Naive thymus-derived CD4-positive, alpha-beta T cell (primary cell): ENCODE results near the gene PCSK2. TPM values are rescaled to one million over a fixed set of nuclear protein-coding genes. Genes with fewer than 3 reads are reported as not detected.

Source experiments
- ATAC-seq: fragments of 150-1000 bp; cut with Tn5 transposase; 2 replicates; pipeline ENCODE4 v1.10.0; 2021; ENCODE audit warnings: mild to moderate bottlenecking, moderate library complexity
- CTCF ChIA-PET: fragments of 350-600 bp; sonication (Branson Sonifier 250); formaldehyde crosslinking; loops from one replicate; lab custom pipeline; 2021; ENCODE audit warnings: antibody characterized with exemption; lab: Charles Lee
- POLR2A ChIA-PET: fragments of 350-600 bp; sonication (Branson Sonifier 250); formaldehyde crosslinking; loops from one replicate; lab custom pipeline; 2021; ENCODE audit warnings: antibody characterized with exemption, inconsistent platforms; lab: Charles Lee
- DNase-seq, 9 donors: peaks; one replicate each; pipeline versions ENCODE4 v3.0.0 to v3.0.0-alpha.2; 2020 to 2022; ENCODE audit warnings: mixed read lengths in 1 of 9
- H3K27ac ChIP-seq: one replicate; pipeline ENCODE4 v1.7.0; 2013; ENCODE audit warnings: mild to moderate bottlenecking, low read depth, low read length, moderate library complexity
- H3K27me3 ChIP-seq, 2 donors: one replicate each; pipeline ENCODE4 v1.7.0; 2013; ENCODE audit warnings: low read length in 2 of 2, mild to moderate bottlenecking in 2 of 2, moderate library complexity in 2 of 2; ENCODE audit not compliant: control insufficient read depth in 2 of 2, insufficient read depth in 2 of 2
- H3K36me3 ChIP-seq, 3 experiments: 1 replicate in 2 of 3; 2 replicates in 1 of 3; pipeline ENCODE4 v1.7.0; 2013; ENCODE audit warnings: low read length in 3 of 3, mild to moderate bottlenecking in 3 of 3, moderate library complexity in 1 of 3; ENCODE audit not compliant: insufficient read depth in 3 of 3, control insufficient read depth in 2 of 3
- H3K4me1 ChIP-seq, 2 donors: one replicate each; pipeline ENCODE4 v1.7.0; 2013; ENCODE audit warnings: low read length in 2 of 2, mild to moderate bottlenecking in 2 of 2, moderate library complexity in 1 of 2; ENCODE audit not compliant: control insufficient read depth in 2 of 2, insufficient read depth in 2 of 2
- H3K4me3 ChIP-seq: 2 replicates; pipeline ENCODE4 v1.7.0; 2013; ENCODE audit warnings: mild to moderate bottlenecking, low read length
- H3K9me3 ChIP-seq, 3 experiments: 1 replicate in 2 of 3; 2 replicates in 1 of 3; pipeline ENCODE4 v1.7.0; 2013; ENCODE audit warnings: low read length in 3 of 3; ENCODE audit not compliant: control insufficient read depth in 2 of 3
- H3K27ac Mint-ChIP-seq, 9 donors: one replicate each; pipeline ENCODE4 v1.8.0; 2020 to 2022; ENCODE audit warnings: mixed read lengths in 9 of 9, mild to moderate bottlenecking in 8 of 9, moderate library complexity in 5 of 9, inconsistent platforms in 2 of 9
- H3K27me3 Mint-ChIP-seq, 5 donors: one replicate each; pipeline ENCODE4 v1.8.0; 2021 to 2022; ENCODE audit warnings: mixed read lengths in 5 of 5, mild to moderate bottlenecking in 1 of 5
- H3K36me3 Mint-ChIP-seq, 5 donors: one replicate each; pipeline ENCODE4 v1.8.0; 2020 to 2022; ENCODE audit warnings: mixed read lengths in 5 of 5, mild to moderate bottlenecking in 3 of 5, inconsistent platforms in 1 of 5
- H3K4me1 Mint-ChIP-seq, 7 donors: one replicate each; pipeline ENCODE4 v1.8.0; 2020 to 2022; ENCODE audit warnings: mixed read lengths in 7 of 7, mild to moderate bottlenecking in 3 of 7, inconsistent platforms in 1 of 7
- H3K4me3 Mint-ChIP-seq, 10 donors: one replicate each; pipeline ENCODE4 v1.8.0; 2020 to 2022; ENCODE audit warnings: mild to moderate bottlenecking in 10 of 10, mixed read lengths in 10 of 10, moderate library complexity in 6 of 10, inconsistent platforms in 2 of 10
- H3K9me3 Mint-ChIP-seq, 11 donors: one replicate each; pipeline ENCODE4 v1.8.0; 2020 to 2022; ENCODE audit warnings: mixed read lengths in 11 of 11, mild to moderate bottlenecking in 4 of 11, inconsistent platforms in 1 of 11, moderate library complexity in 1 of 11
- intact Hi-C, 2 donors: fragments of 100-400 bp; cut with micrococcal nuclease; formaldehyde crosslinking; loops; one replicate each; pipeline ENCODE4 v1.15.1; 2023
- polyA plus RNA-seq, 2 donors: library from polyadenylated mRNA; unstranded; fragments of 300-500 nt; fragmentation: Illumina TruSeq; gene quantifications; one replicate each; pipeline ENCODE4 v1.2.3, GENCODE V29; 2021
- total RNA-seq, 6 experiments: library from RNA in 5 of 6; stranded (reverse) in 5 of 6; gene quantifications; 1 replicate in 5 of 6; 2 replicates in 1 of 6; pipeline ENCODE4 v1.2.3 and lab custom pipeline; 2021 to 2026

The PCSK2 gene
- total and polyA plus RNA-seq, 7 experiments from 2014 or later = not detected

- no peaks in the 10 kb centered on the region for H3K9me3 ChIP-seq
- ATAC-seq (no peak), DNase-seq (no peak)
- no peak overlapping the region for H3K27ac Mint-ChIP-seq
- peaks cover 5 to 11% (median 9%) of the 10 kb centered on the region in 5 donors for H3K27me3 Mint-ChIP-seq
- no peak overlapping the region for H3K4me3 Mint-ChIP-seq
- no peak overlapping the region for H3K27ac ChIP-seq
- H3K4me1 ChIP-seq = no peaks in the 10 kb centered on the region
- H3K9me3 Mint-ChIP-seq = peaks cover 0 to 2% (median 0%) of the 10 kb centered on the region in 11 donors
- H3K4me3 ChIP-seq = no peak overlapping the region
- H3K36me3 ChIP-seq = no peaks in the 10 kb centered on the region
- CTCF ChIA-PET = no interaction called here
- no peaks in the 10 kb centered on the region for H3K36me3 Mint-ChIP-seq
- POLR2A ChIA-PET = no interaction called here
- intact Hi-C loops = no loop called here
- H3K4me1 Mint-ChIP-seq = no peaks in the 10 kb centered on the region
- no peaks in the 10 kb centered on the region for H3K27me3 ChIP-seq
These were observed 172.6 kb downstream of the PCSK2 start for GRCh38 chr20:17399303-17399985.

- Mint-ChIP-seq H3K9me3 (peaks cover 0 to 3% (median 0%) of the 10 kb centered on the region in 11 donors), H3K4me3 (no peak overlapping the region), H3K4me1 (no peaks in the 10 kb centered on the region), H3K27me3 (peaks cover 0 to 18% (median 6%) of the 10 kb centered on the region in 5 donors), H3K36me3 (no peaks in the 10 kb centered on the region), H3K27ac (no peak overlapping the region)
- no peaks in the 10 kb centered on the region for H3K9me3 ChIP-seq
- DNase-seq (no peak), ATAC-seq (no peak)
- intact Hi-C loops = no loop called here
- H3K4me1 ChIP-seq = no peaks in the 10 kb centered on the region
- H3K36me3 ChIP-seq = no peaks in the 10 kb centered on the region
- POLR2A ChIA-PET = no interaction called here
- no peaks in the 10 kb centered on the region for H3K27me3 ChIP-seq
- no peak overlapping the region for H3K4me3 ChIP-seq
- CTCF ChIA-PET = no interaction called here
- H3K27ac ChIP-seq = no peak overlapping the region
These were observed 176.6 kb downstream of the PCSK2 start for GRCh38 chr20:17403461-17403860.

- H3K4me1 Mint-ChIP-seq = no peaks in the 10 kb centered on the region
- no peaks in the 10 kb centered on the region for H3K36me3 ChIP-seq
- ChIA-PET CTCF (no interaction called here), POLR2A (no interaction called here)
- no peaks in the 10 kb centered on the region for H3K27me3 ChIP-seq
- no peak for DNase-seq
- H3K4me3 Mint-ChIP-seq = no peak overlapping the region
- no peak for ATAC-seq
- no peak overlapping the region for H3K4me3 ChIP-seq
- intact Hi-C loops = no loop called here
- H3K27ac Mint-ChIP-seq = no peak overlapping the region
- no peaks in the 10 kb centered on the region for H3K9me3 ChIP-seq
- H3K4me1 ChIP-seq = no peaks in the 10 kb centered on the region
- H3K36me3 Mint-ChIP-seq = no peaks in the 10 kb centered on the region
- peaks cover 0 to 3% (median 0%) of the 10 kb centered on the region in 11 donors for H3K9me3 Mint-ChIP-seq
- H3K27ac ChIP-seq = no peak overlapping the region
- peaks cover 0 to 26% (median 2%) of the 10 kb centered on the region in 5 donors for H3K27me3 Mint-ChIP-seq
These were observed 179.3 kb downstream of the PCSK2 start for GRCh38 chr20:17406051-17406590.

- no peaks in the 10 kb centered on the region for H3K36me3 ChIP-seq
- no peaks in the 10 kb centered on the region for H3K4me1 ChIP-seq
- H3K27ac ChIP-seq = no peak overlapping the region
- H3K4me3 Mint-ChIP-seq = no peak overlapping the region
- intact Hi-C loops = no loop called here
- ChIA-PET CTCF (no interaction called here), POLR2A (no interaction called here)
- peaks cover 0 to 5% (median 2%) of the 10 kb centered on the region in 11 donors for H3K9me3 Mint-ChIP-seq
- H3K4me3 ChIP-seq = no peak overlapping the region
- peaks cover 0 to 31% (median 5%) of the 10 kb centered on the region in 5 donors for H3K27me3 Mint-ChIP-seq
- no peaks in the 10 kb centered on the region for H3K9me3 ChIP-seq
- H3K4me1 Mint-ChIP-seq = no peaks in the 10 kb centered on the region
- no peaks in the 10 kb centered on the region for H3K36me3 Mint-ChIP-seq
- H3K27me3 ChIP-seq = no peaks in the 10 kb centered on the region
- DNase-seq (no peak), ATAC-seq (no peak)
- H3K27ac Mint-ChIP-seq = no peak overlapping the region
These were observed 180.7 kb downstream of the PCSK2 start for GRCh38 chr20:17407550-17407949.

GRCh38 chr20:17417225-17417624, 190.4 kb downstream of the PCSK2 start:
- H3K9me3 Mint-ChIP-seq = peaks cover 0 to 40% (median 10%) of the 10 kb centered on the region in 11 donors

GRCh38 chr20:17418737-17419136, 191.9 kb downstream of the PCSK2 start:
- ATAC-seq (no peak), DNase-seq (no peak)
- Histone ChIP-seq H3K9me3 (no peaks in the 10 kb centered on the region), H3K36me3 (no peaks in the 10 kb centered on the region), H3K27me3 (no peaks in the 10 kb centered on the region), H3K4me1 (no peaks in the 10 kb centered on the region), H3K27ac (no peak overlapping the region), H3K4me3 (no peak overlapping the region)
- ChIA-PET POLR2A (no interaction called here), CTCF (no interaction called here)
- H3K4me1 Mint-ChIP-seq = no peaks in the 10 kb centered on the region
- no peak overlapping the region for H3K27ac Mint-ChIP-seq
- H3K27me3 Mint-ChIP-seq = peaks cover 4 to 26% (median 11%) of the 10 kb centered on the region in 5 donors
- intact Hi-C loops = loop anchor here in 1 of 2 donors (10.0 kb wide), 1 partner anchor 56 kb away; no protein-coding TSS in a partner anchor
- H3K4me3 Mint-ChIP-seq = no peak overlapping the region
- H3K9me3 Mint-ChIP-seq = peaks cover 0 to 25% (median 6%) of the 10 kb centered on the region in 11 donors
- peaks cover 0 to 6% (median 0%) of the 10 kb centered on the region in 5 donors for H3K36me3 Mint-ChIP-seq

More at GRCh38 chr20:17417225-17417624, 190.4 kb downstream of the PCSK2 start:
- Histone ChIP-seq H3K27ac (no peak overlapping the region), H3K27me3 (no peaks in the 10 kb centered on the region), H3K4me3 (no peak overlapping the region), H3K36me3 (no peaks in the 10 kb centered on the region), H3K9me3 (no peaks in the 10 kb centered on the region), H3K4me1 (no peaks in the 10 kb centered on the region)
- CTCF ChIA-PET = no interaction called here
- Mint-ChIP-seq H3K4me3 (no peak overlapping the region), H3K27ac (no peak overlapping the region), H3K36me3 (peaks cover 0 to 6% (median 0%) of the 10 kb centered on the region in 5 donors), H3K27me3 (peaks cover 1 to 29% (median 12%) of the 10 kb centered on the region in 5 donors), H3K4me1 (no peaks in the 10 kb centered on the region)
- DNase-seq (no peak), ATAC-seq (no peak)
- POLR2A ChIA-PET = no interaction called here
- intact Hi-C loops = loop anchor here in 1 of 2 donors (10.0 kb wide), 1 partner anchor 58 kb away; no protein-coding TSS in a partner anchor
